Endodermal cell (in vitro differentiated cells): ENCODE measurements around the gene NR1D2. TPM values are rescaled to one million over a fixed set of nuclear protein-coding genes. Genes with fewer than 3 reads are reported as not detected.

ENCODE experiments used
- DNase-seq: peaks from one replicate; pipeline ENCODE4 v3.0.0-alpha.2; 2017
- H3K27ac ChIP-seq: 2 replicates; pipeline ENCODE4 v1.5.1; 2013; ENCODE audit warnings: mild to moderate bottlenecking, low read depth, low read length, moderate library complexity
- H3K27me3 ChIP-seq: 2 replicates; pipeline ENCODE4 v1.6.1; 2013; ENCODE audit warnings: mild to moderate bottlenecking, low read length, moderate library complexity; ENCODE audit not compliant: insufficient read depth, control insufficient read depth, poor library complexity, severe bottlenecking
- H3K36me3 ChIP-seq: 2 replicates; pipeline ENCODE4 v1.7.0; 2013; ENCODE audit warnings: mild to moderate bottlenecking, low read length, moderate library complexity; ENCODE audit not compliant: control insufficient read depth, insufficient read depth
- H3K4me1 ChIP-seq: one replicate; pipeline ENCODE4 v1.7.0; 2013; ENCODE audit warnings: low read length; ENCODE audit not compliant: control insufficient read depth, insufficient read depth
- H3K4me3 ChIP-seq: 2 replicates; pipeline ENCODE4 v1.5.1; 2013; ENCODE audit warnings: mild to moderate bottlenecking, low read length, moderate library complexity
- H3K9ac ChIP-seq: 2 replicates; pipeline ENCODE4 v1.6.1; 2013; ENCODE audit warnings: mild to moderate bottlenecking, low read length, moderate library complexity; ENCODE audit not compliant: poor library complexity, severe bottlenecking; ENCODE audit errors: extremely low read depth
- H3K9me3 ChIP-seq: 2 replicates; pipeline ENCODE4 v1.6.1; 2013; ENCODE audit warnings: mild to moderate bottlenecking, low read length, moderate library complexity; ENCODE audit not compliant: control insufficient read depth
- H3K27ac Mint-ChIP-seq: 2 replicates; pipeline ENCODE4 v1.8.0; 2020; ENCODE audit warnings: mixed read lengths
- H3K27me3 Mint-ChIP-seq: 2 replicates; pipeline ENCODE4 v1.8.0; 2021; ENCODE audit warnings: mild to moderate bottlenecking, mixed read lengths; ENCODE audit not compliant: insufficient read depth
- H3K36me3 Mint-ChIP-seq: 2 replicates; pipeline ENCODE4 v1.8.0; 2020; ENCODE audit warnings: low read depth, mixed read lengths
- H3K4me1 Mint-ChIP-seq: 2 replicates; pipeline ENCODE4 v1.8.0; 2020; ENCODE audit warnings: mixed read lengths
- H3K4me3 Mint-ChIP-seq: 2 replicates; pipeline ENCODE4 v1.8.0; 2020; ENCODE audit warnings: mild to moderate bottlenecking, moderate library complexity, mixed read lengths
- H3K9me3 Mint-ChIP-seq: 2 replicates; pipeline ENCODE4 v1.8.0; 2020; ENCODE audit warnings: mild to moderate bottlenecking, mixed read lengths
- WGBS, 2 experiments: methylation state at CpG; one replicate each; pipeline versions ENCODE4 v1.1.5 to v1.1.7; 2013; ENCODE audit warnings: missing lambda C conversion rate in 2 of 2, mixed read lengths in 1 of 2; ENCODE audit not compliant: insufficient coverage in 1 of 2, insufficient read length in 1 of 2; 5-methylcytosine and 5-hydroxymethylcytosine counted together
- total RNA-seq, 2 donors: library from RNA; stranded (reverse); fragmentation: NEBNext Ultra II Directional in 1 of 2; extraction: Animal tissue kit (Norgen Biotek cat#: 25700) in 1 of 2; gene quantifications; 2 replicates in 1 of 2; 3 replicates in 1 of 2; pipeline ENCODE4 v1.2.1, GENCODE V29; 2021
- TF ChIP-seq, protein P1 (sequence below): fragments of 200-600 bp; sonication (generic); conservative IDR thresholded peaks from 2 replicates; pipeline ENCODE4 v1.5.0; 2021; ENCODE audit warnings: antibody characterized with exemption, mild to moderate bottlenecking

Gene NR1D2
- total RNA-seq, 2 donors from 2014 or later: 22.7 to 30.5 TPM

GRCh38 chr3:24019585-24019984 lies 74.5 kb downstream of the NR1D2 start:
- TF ChIP-seq, protein P1, sequence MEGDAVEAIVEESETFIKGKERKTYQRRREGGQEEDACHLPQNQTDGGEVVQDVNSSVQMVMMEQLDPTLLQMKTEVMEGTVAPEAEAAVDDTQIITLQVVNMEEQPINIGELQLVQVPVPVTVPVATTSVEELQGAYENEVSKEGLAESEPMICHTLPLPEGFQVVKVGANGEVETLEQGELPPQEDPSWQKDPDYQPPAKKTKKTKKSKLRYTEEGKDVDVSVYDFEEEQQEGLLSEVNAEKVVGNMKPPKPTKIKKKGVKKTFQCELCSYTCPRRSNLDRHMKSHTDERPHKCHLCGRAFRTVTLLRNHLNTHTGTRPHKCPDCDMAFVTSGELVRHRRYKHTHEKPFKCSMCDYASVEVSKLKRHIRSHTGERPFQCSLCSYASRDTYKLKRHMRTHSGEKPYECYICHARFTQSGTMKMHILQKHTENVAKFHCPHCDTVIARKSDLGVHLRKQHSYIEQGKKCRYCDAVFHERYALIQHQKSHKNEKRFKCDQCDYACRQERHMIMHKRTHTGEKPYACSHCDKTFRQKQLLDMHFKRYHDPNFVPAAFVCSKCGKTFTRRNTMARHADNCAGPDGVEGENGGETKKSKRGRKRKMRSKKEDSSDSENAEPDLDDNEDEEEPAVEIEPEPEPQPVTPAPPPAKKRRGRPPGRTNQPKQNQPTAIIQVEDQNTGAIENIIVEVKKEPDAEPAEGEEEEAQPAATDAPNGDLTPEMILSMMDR: no peak
- 90 to 91% methylated on average over 3 to 4 of the region's 4 CpGs for WGBS, 2 experiments

DNA sequence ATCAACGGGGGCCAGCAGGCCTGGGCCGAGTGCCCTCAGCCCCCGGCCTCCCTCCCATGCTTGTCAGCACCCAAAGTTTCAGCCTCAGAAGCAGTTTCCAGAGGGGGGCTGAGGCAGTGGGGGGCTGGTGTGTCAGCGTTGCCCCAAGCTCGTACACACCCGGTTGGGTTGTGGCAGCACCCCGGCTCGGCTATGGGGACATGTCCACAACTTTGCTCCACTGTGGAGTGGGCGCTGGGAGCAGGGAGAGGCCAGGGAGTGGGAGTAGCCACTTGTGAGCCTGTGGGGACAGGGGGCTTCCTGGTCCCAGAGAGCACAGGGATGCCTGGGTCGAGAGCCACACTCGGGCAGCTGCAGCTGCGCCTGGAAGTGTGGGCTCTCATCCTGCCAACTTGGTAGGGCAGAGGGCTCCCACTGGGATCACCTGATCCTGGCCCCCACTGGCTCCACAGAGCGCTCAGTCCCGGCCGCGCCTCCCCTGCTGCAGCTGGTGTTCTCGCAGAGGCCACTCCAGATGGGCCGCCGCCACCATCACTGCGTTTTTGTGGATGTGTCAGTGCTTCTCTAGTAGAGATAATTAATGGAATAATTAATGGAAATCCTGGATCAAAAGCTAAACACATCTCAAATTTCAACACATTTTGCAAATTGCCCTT lies 75.1 kb downstream of the NR1D2 start:
- no peaks in the 10 kb centered on the region for H3K36me3 Mint-ChIP-seq
- H3K9me3 ChIP-seq: no peaks in the 10 kb centered on the region
- no peak overlapping the region for H3K4me3 ChIP-seq
- TF ChIP-seq, protein P1: no peak
- H3K9ac ChIP-seq: no peak overlapping the region
- DNase-seq: no peak
- 95 to 96% methylated on average over 4 to 20 of the region's 20 CpGs for WGBS, 2 experiments
- no peaks in the 10 kb centered on the region for H3K27me3 Mint-ChIP-seq
- no peaks in the 10 kb centered on the region for H3K27me3 ChIP-seq
- no peaks in the 10 kb centered on the region for H3K36me3 ChIP-seq
- H3K9me3 Mint-ChIP-seq: no peaks in the 10 kb centered on the region
- no peak overlapping the region for H3K27ac ChIP-seq
- H3K4me1 ChIP-seq: no peaks in the 10 kb centered on the region
- no peaks in the 10 kb centered on the region for H3K4me1 Mint-ChIP-seq
- no peak overlapping the region for H3K4me3 Mint-ChIP-seq
- no peak overlapping the region for H3K27ac Mint-ChIP-seq

More at GRCh38 chr3:24019585-24019984, 74.5 kb downstream of the NR1D2 start:
- no peaks in the 10 kb centered on the region for H3K27me3 ChIP-seq
- Mint-ChIP-seq H3K27me3 (no peaks in the 10 kb centered on the region), H3K36me3 (no peaks in the 10 kb centered on the region), H3K9me3 (no peaks in the 10 kb centered on the region), H3K4me3 (no peak overlapping the region), H3K27ac (no peak overlapping the region), H3K4me1 (no peaks in the 10 kb centered on the region)
- no peak for DNase-seq
- no peaks in the 10 kb centered on the region for H3K9me3 ChIP-seq
- no peaks in the 10 kb centered on the region for H3K36me3 ChIP-seq
- H3K4me3 ChIP-seq: no peak overlapping the region
- H3K9ac ChIP-seq: no peak overlapping the region
- H3K4me1 ChIP-seq: no peaks in the 10 kb centered on the region
- no peak overlapping the region for H3K27ac ChIP-seq

GRCh38 chr3:24023197-24023596 lies 78.1 kb downstream of the NR1D2 start:
- H3K36me3 ChIP-seq: no peaks in the 10 kb centered on the region
- no peak overlapping the region for H3K4me3 Mint-ChIP-seq
- H3K36me3 Mint-ChIP-seq: no peaks in the 10 kb centered on the region
- H3K9me3 Mint-ChIP-seq: no peaks in the 10 kb centered on the region
- 93 to 97% methylated on average over 3 of the region's 3 CpGs for WGBS, 2 experiments
- H3K27me3 ChIP-seq: no peaks in the 10 kb centered on the region
- H3K4me1 ChIP-seq: no peaks in the 10 kb centered on the region
- no peaks in the 10 kb centered on the region for H3K9me3 ChIP-seq
- H3K4me1 Mint-ChIP-seq: no peaks in the 10 kb centered on the region
- no peak overlapping the region for H3K27ac Mint-ChIP-seq
- no peak overlapping the region for H3K9ac ChIP-seq
- no peak overlapping the region for H3K27ac ChIP-seq
- no peak for DNase-seq
- TF ChIP-seq, protein P1: no peak
- no peaks in the 10 kb centered on the region for H3K27me3 Mint-ChIP-seq
- no peak overlapping the region for H3K4me3 ChIP-seq
